Activated naive CD4-positive, alpha-beta T cell treated with Interleukin-2 at 50 U/mL for 16 hours (primary cell): ENCODE data around the gene FGR.
"Not testable (repeated sequence)": the region's sequence is repeated elsewhere in the genome, so short reads cannot be mapped to it uniquely, and the experiment has no call there.

Source experiments
- DNase-seq: peaks from one replicate; pipeline ENCODE4 v3.0.0-alpha.2; 2020

Gene FGR

GRCh38 chr1:27634177-27634984, 604 bp downstream of the FGR start:
- DNase-seq = peak; percentile 52

- DNase-seq = no peak
Observed at GRCh38 chr1:27633640-27634176, 1.3 kb downstream of the FGR start.

- no peak for DNase-seq
Observed at GRCh38 chr1:27633298-27633610, 1.7 kb downstream of the FGR start.

- peak; percentile 62 for DNase-seq
Observed at GRCh38 chr1:27632387-27633297, 2.3 kb downstream of the FGR start.

GRCh38 chr1:27630859-27631491, 4.0 kb downstream of the FGR start:
- DNase-seq = no peak

GRCh38 chr1:27628712-27629111, 6.3 kb downstream of the FGR start:
- no peak for DNase-seq

- DNase-seq = not testable (repeated sequence)
Observed at GRCh38 chr1:27627733-27628132, 7.3 kb downstream of the FGR start.

- no peak for DNase-seq
Observed at GRCh38 chr1:27627061-27627460, 7.9 kb downstream of the FGR start.

- no peak for DNase-seq
Observed at GRCh38 chr1:27626031-27626935, 8.7 kb downstream of the FGR start.

- no peak for DNase-seq
Observed at GRCh38 chr1:27624467-27625178, 10.4 kb downstream of the FGR start.

GRCh38 chr1:27623327-27624212, 11.4 kb downstream of the FGR start:
- DNase-seq = no peak

- DNase-seq = no peak
Observed at GRCh38 chr1:27622828-27623227, 12.2 kb downstream of the FGR start.

- DNase-seq = no peak
Observed at GRCh38 chr1:27621051-27621920, 13.7 kb downstream of the FGR start.

- not testable (repeated sequence) for DNase-seq
Observed at GRCh38 chr1:27619782-27620438, 15.1 kb downstream of the FGR start.

- DNase-seq = peak; percentile 29
Observed at GRCh38 chr1:27618341-27619082, 16.5 kb downstream of the FGR start.

GRCh38 chr1:27617420-27617819, 17.6 kb downstream of the FGR start:
- DNase-seq = no peak

GRCh38 chr1:27616441-27616840, 18.5 kb downstream of the FGR start:
- DNase-seq = no peak
